Measurements from ENCODE around the gene TRIP10.

- no peak for TF ChIP-seq CTCF (conservative IDR thresholded peaks at IDR 0.05 in 1 of 2, IDR thresholded peaks at IDR 0.05 in 1 of 2; ENCODE audit: extremely low read depth in 1 of 2, insufficient read depth in 1 of 2, low read depth in 1 of 2, low read length in 2 of 2)
- no peak for TF ChIP-seq EZH2 (IDR thresholded peaks at IDR 0.05; ENCODE audit: borderline replicate concordance, low read length)
Measured at GRCh38 chr19:6717441-6717971, 22.0 kb upstream of the TRIP10 start.
